ENCODE data around the gene ILKAP. TPM values are rescaled to one million over a fixed set of nuclear protein-coding genes. Genes with fewer than 3 reads are reported as not detected.

Gene ILKAP, protein sequence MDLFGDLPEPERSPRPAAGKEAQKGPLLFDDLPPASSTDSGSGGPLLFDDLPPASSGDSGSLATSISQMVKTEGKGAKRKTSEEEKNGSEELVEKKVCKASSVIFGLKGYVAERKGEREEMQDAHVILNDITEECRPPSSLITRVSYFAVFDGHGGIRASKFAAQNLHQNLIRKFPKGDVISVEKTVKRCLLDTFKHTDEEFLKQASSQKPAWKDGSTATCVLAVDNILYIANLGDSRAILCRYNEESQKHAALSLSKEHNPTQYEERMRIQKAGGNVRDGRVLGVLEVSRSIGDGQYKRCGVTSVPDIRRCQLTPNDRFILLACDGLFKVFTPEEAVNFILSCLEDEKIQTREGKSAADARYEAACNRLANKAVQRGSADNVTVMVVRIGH
- 26.2 TPM for total RNA-seq
- long read RNA-seq, transcript ILKAP-201 (12 exons, 1,490 nt) = major isoform, 12 of 22 reads
- long read RNA-seq, partial matches to known transcripts = 1 of 22 reads
- long read RNA-seq, other reads (novel, unspliced or antisense) = 9 of 22 reads

DNA sequence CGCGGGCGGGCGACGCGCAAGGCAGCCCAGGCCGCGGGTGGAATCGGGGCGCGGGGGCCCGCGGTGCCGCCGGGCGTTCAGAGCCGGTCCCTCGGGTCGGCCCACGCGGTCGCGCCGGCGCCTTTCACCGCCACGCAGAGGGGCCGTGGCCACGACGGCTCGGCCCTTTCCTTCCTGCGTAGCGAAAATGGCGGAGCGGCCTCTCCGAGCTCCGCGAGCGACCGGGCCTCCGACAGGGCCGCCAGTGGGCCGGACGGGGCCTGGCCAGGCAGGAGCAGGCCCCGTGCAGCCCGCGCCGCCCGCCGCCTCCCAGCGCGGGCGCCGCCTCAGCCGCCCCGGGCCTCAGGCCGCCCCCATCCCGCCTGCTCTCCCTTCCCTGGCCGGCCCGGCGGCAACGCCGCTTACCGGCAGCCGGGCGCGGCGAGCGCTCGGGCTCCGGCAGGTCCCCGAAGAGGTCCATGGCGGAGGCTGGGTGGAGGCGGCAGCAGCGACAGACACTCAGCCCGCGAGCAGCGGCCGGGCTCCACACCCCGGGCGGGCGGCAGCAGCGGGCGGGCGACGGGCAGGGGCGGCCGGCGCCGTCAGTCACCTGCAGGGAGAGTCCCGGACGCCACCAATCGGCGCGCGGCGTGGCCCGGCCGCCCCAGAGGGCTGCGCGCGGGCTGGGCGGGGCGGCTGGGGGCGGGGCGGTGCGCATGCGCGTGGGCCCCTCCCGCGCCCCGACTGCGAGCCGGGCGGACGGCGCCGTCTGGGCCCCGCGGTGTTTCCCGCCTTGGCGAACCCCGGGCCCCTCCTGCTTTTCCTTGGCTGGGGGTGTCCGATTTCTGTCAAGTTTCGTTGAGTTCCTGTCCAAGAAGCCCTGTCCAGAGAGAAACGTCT, at the start of gene ILKAP:
Gene ILKAP, minus strand, starts transcription at position 602 of the 879 bp plus-strand sequence. Its CDS starts 142 bp downstream, at position 460.
- intact Hi-C loops (cut with DNase I) = loop anchor here (2.0 kb wide), 2 partner anchors 39 to 143 kb away; partner anchors contain the start of gene SCLY
- peak; percentile 100 for ATAC-seq
- peak; percentile 96 for DNase-seq (ENCODE audit: missing footprints)

DNA sequence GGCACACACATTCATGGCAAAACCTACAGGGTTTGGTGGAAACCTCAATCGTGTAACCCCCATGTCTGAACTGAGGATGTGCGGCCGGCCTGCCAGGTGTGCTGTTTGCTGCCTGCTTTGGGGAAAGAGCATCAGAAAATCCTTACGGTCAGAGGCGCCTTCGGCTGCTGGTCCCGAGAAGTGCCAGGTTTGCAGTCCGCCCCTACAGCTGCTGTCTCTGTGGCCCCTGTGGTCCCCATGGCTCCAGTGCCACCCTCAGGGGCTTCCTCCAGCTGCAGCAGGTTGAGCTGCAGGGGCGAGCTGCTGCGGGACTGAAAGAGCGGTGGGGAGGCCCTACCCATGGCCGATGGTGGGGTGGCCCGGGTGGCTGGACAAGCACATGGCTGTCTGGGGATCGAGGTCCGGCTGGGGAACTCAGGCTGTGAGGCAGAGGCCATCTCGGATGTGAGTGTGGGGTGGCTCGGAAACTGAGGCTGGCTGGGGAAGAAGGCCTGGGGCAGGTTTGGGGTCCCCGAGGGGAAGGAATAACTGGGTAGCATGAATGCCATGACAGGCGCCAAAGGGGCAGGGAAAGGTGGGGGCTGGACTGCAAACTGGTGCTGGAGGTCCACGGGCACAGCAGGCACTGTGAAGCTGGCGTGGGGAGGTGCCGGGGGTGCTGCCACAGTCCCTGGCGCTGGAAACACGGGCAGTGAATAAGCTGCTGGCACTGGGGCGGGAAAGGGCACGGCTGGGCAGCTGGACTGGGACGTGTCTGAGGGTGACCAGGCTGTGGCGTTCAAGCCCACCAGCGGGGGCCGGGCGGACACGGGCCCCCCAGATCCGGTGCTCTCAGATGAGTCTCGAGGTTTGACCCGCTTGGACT, 49.5 kb upstream of the ILKAP start:
- no peak for ATAC-seq
- peak; percentile 60 for DNase-seq (ENCODE audit: missing footprints)
- intact Hi-C loops (cut with DNase I) = no loop called here

DNA sequence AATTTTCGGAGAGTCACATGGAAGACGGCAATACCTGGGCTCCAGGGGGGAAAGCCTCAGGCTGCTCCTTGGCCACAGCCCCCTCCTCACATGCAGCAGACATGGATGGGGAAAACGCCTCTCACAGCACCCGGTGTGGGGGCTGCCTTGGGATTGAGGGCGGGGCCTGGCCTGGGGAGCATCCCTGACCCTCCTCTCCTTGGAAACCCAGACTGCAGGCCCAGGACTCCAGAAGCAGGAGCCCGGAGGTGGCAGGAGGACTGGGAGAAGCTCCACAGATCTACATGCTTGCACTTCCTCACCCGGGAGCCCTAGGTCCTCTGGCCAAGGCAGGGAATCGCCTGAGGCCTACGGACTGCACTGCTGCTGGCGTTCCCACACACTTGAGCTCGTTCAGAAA, 48.5 kb upstream of the ILKAP start:
- DNase-seq (ENCODE audit: missing footprints) = peak; percentile 41
- no peak for ATAC-seq
- intact Hi-C loops (cut with DNase I) = no loop called here

DNA sequence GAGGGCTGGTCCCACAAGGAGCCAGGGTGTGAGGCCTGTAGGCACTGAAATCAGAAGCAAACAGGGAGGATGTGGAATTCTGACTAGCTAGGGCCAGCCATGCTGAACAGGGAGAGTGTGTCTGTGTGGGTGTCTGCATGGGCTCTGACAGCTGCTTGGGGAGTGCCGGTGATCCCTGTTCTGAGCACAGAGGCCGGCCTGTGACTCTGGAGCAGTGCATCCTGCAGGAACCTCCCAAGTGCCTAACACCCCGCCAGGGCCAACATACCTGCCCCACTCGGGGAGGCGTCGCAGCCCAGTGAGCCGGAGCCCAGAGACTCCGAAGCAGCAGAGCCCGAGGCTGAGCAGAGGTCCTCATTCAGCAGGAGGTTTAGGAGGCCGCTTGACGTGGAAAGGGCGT, 47.8 kb upstream of the ILKAP start:
- intact Hi-C loops (cut with DNase I) = no loop called here
- ATAC-seq (no peak), DNase-seq (ENCODE audit: missing footprints) (peak; percentile 54)

DNA sequence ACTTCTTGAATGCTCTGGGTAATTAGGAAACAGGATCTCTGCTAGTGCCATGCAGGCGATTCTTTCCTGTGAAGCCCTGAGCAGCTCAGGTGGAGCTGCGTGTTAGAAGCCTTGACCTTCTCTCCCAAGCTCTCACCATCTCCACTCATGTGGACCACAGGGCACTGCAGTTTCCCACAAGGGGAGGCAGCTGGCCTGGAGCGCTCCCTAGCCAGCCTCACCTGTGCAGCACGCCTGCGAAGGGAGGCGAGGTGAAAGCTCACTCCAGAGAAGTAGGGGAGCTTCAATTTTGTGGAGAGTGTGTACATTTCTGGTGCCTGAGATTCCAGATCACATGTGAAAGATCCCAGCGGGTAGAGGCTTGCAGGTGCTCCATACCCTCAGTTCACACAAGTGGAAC, 47.4 kb upstream of the ILKAP start:
- DNase-seq (ENCODE audit: missing footprints) (peak; percentile 25), ATAC-seq (no peak)
- intact Hi-C loops (cut with DNase I) = no loop called here

DNA sequence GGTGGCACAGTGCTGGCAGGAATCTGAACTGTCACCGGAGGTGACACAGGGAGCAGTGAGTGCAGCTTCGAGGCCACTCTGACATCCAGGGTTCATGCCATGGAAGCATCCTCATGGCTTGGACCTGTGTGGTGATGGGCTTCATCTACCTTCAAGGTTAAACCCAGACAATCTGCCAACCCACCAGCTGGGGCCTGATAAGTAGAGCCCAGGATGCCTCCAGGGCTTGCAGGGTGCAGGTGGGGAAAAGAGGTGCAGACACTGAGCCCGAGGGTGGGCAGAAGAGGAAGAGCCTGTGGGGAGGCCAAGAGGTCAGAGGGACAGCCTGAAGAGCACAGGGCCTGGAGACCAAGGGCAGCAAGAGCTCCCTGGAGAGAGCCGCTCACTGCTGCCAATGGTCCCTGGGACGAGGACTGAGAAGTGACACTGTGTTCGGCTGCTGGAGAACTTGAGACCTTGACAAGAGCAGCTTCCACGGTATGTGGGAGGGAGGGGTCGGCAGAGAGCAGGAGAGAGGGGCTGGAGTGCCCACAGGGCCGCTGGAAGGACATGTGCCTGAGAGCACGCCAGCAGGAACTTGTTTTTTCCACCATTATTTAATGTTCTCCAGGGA, 44.5 kb upstream of the ILKAP start:
- intact Hi-C loops (cut with DNase I) = no loop called here
- DNase-seq (ENCODE audit: missing footprints) = peak; percentile 22
- ATAC-seq = no peak

DNA sequence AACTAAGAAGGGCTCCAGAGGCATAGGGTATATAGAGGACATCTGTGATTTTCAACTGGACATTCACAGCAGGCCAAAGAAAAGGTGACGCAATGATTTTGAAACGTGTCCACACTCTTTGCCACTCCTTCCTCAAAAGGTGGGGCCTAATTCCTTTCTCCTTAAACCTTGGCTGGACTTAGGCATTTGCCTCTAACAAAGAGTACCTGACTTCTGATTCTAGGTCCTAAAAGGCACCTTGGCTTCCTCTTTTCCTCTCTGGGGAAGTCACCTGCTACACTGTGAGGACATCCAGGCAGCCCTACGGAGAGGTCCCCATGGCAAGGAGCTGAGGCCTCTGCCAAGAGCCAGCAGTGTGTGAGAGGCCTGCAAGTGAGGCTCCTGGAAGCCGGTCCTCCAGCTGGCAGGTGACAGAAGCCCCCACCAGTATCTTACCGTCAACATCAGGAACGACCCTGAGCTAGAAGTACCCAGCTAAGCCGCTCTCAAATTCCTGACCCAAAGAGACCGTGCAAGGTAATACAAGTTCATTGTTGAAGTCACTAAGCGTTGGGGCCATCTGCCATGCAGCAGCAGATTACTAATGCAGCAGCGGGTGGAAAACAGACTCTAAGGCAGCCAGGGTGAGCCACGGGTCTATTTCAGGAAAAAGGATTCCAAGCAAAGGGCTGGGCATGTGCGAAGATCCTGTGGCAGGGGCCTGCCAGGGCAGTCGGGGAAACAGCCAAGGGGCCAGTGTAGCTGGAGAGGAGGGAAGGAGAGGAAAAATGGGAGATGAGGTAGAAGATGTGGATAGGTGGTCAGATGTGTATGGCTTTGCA, 43.7 kb upstream of the ILKAP start:
- DNase-seq (ENCODE audit: missing footprints) = peak; percentile 4
- intact Hi-C loops (cut with DNase I) = no loop called here

DNA sequence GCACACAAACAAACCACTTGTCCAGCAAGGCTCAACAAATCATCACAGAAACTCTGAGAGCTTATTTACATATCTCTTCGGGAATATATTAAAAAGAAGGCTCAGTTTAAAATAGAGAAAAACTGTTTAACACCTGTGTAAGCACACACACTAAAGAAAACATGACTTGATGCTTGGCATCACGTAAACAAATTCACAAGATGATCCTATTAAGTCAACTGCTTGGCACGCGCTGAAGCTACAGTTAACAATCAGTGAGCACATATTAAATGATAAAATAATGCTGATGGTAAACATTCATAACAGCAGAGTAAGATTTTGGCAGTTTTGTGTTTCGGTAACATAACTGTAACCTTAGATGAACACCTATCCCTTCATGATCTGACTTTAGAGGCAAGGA, 40.7 kb upstream of the ILKAP start:
- DNase-seq (ENCODE audit: missing footprints) (no peak), ATAC-seq (no peak)
- intact Hi-C loops (cut with DNase I) = loop anchor here (5.0 kb wide), 1 partner anchor 387 kb away; the partner anchor contains the start of gene RAMP1

More for the DNA sequence above, 43.7 kb upstream of the ILKAP start:
- no peak for ATAC-seq

DNA sequence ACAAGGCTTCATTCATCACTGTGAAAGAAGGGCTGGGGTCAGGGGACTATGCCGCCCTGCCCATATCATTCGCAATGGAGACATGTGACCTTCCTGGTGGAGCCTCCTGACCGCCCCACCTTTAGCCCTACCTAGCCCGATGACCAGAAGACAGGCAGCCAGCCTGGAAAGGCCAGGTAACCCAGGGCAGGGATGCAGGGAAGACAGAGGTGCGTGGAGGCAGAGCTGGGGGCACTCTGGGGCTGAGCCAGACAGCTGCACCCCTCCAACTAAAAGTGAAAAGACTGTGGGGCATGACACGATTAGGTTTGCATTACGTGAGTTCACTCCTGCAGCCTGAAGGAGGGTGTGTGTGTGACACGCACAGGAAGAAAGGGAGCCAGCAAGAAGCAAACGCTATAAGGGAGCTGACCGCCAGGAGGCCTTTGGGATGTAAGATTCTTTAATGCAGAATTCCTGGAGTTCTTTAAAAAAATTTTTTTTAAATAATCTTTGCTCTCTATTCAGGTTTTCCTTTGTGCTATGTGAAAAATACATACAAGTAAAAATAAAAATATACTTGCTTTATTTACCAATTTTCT, 40.1 kb upstream of the ILKAP start:
- ATAC-seq = no peak
- no peak for DNase-seq (ENCODE audit: missing footprints)
- intact Hi-C loops (cut with DNase I) = loop anchor here (2.0 to 5.0 kb wide), 2 partner anchors 41 to 386 kb away; partner anchors contain the start of genes ILKAP and RAMP1

DNA sequence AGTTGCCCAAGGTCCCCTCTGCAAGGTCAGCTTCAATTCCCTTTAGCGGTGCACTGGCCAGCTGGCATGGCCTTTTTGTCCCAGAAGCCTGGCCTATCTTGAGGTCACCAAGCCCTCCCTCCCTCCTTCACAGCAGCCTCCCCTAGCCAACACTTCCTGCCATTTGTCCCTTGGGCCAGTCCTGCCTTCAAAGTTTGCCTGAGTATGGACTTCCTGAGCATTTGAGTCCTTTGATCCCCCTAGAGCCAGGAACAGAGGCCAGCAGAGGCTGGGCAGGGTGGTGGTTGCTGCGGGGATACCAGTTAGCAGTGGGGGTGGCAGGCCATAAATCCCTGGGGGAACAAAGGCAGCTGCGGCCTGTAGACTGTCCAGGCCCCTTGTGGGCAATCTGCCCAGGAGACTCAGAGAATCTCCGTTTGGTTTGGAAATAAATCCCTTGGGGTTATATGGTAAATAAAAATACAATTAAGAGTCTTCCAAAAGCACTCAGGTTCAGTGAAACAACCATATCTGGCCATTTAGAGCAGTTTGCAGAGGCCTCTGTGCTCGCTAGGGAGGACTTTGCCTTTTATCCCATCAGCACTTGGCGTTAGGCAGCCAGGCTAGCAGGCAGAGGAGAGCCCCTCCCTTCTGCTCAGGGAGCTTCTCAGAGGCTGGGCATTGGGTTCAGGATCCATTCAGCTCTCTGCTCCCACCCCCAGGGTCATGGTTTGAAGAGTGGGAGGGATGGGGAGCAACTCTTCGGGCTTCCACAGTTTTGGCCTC, 39.4 kb upstream of the ILKAP start:
- ATAC-seq (peak; percentile 42), DNase-seq (ENCODE audit: missing footprints) (no peak)
- intact Hi-C loops (cut with DNase I) = loop anchor here (2.0 to 5.0 kb wide), 2 partner anchors 40 to 386 kb away; partner anchors contain the start of genes ILKAP and RAMP1

DNA sequence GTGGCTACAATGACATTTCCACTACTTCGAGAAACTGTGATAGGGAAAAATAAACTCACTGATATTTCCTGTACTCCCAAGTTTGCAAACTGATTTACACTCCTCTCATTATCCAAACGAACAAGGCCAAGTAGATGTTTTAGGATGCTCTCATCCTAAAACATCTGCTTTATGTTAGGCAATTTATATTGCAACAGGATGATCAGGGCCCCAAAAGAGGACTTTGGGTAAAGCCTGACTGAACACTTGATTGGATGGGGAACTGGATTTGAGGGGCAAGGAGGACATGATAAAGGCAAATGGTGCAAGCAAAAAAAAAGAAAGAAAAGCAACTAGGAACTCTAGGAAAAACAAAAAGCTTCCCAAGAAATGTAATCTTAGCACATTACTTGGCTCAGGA, 38.5 kb upstream of the ILKAP start:
- no peak for ATAC-seq
- intact Hi-C loops (cut with DNase I) = loop anchor here (2.0 to 5.0 kb wide), 2 partner anchors 39 to 385 kb away; partner anchors contain the start of genes ILKAP and RAMP1
- no peak for DNase-seq (ENCODE audit: missing footprints)

DNA sequence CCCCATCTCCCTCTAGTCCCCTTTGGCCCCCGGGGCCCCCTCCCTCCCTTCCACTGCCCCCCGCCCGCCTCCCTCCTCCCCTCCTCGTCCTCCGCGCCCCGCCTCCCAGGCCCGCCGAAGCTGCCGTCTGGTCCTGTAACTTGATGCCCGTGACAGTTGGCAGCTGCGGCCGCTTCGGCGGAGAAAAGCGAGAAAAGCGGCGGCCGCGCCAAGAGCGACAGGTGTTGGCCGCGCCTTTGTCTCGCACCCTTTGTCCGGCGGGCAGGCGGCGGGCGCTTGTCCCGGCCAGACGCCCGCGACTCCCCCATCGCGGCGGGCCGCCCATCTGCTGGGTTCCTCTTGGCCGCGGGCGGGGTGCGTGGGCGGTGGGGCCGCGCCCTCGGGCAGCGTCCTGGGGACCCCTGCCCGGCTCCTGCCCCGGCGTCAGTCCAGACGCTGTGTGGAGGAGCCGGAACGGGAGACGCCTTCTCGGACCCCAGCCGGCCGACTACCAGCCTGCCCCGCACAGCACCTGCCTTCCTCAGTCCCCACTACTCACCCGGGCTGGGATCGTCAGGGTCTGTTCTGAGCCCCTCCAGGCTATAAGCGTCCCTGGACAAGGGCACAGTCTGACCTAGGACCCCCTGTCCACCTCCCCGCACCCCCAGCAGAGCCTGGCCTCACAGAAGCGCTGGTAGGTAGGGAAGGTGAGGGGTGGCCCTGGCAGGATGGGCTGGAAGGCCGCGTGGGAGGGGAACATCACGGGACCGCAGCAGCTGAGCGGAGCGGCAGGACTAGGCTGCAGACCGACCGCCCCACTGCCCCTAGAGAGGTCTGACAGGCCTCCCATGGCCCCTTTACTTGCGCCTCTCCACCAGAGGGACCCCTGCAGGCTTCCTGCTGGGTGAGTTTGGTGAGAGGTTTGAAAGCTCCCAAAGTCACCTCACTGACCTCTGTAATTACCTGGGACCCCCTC, 37.5 kb upstream of the ILKAP start:
- peak; percentile 83 for DNase-seq (ENCODE audit: missing footprints)
- intact Hi-C loops (cut with DNase I) = loop anchor here (5.0 kb wide), 1 partner anchor 384 kb away; the partner anchor contains the start of gene RAMP1
- ATAC-seq = peak; percentile 49

DNA sequence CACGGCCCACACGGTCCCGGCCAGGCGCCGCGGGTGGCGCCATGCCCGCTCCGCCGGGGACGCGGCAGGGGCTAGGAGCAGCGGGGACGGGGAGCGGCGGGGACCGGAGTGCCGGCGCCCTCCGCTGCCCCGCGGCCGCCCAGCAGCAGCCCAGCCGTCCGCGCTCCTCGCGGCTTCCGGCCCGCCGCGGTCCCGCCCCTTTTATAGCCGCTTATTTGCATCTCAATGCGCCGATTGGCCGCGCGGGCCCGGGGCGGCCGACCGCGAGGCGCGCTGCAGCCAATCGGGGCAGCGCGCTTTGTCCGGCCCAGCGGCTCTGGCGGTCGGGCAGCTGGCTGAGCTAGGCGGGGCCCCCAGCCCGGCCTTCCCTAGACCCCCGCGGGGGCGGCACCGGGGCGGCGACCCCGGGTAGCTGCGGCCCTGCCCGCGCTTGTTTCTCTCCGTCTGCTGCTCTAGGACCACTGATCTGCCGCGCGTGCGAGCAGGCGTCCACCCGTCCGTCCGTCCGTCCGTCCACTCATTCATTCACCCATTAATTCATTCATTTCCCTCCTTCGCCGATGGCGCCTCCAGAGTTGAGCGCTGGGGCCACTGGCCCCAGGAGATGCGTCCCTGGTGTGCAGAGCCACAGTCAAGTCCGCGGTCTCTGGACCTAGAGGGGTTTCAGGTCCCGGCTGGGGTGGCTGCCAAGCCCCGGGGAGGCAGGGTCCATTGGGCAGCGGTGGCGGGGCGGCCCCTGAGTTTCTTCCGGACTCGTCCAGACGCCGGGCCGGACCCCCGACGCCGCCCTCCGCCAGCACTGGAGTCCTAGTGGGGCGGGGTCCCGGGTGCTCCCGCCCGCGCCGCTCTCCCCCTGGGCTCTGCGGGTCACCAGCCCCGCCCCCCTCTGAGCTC, 36.6 kb upstream of the ILKAP start, which contains the start of gene HES6:
Gene HES6, minus strand, starts transcription at position 176 of the 894 bp plus-strand sequence. Its CDS starts 133 bp downstream, at position 43.
- DNase-seq (ENCODE audit: missing footprints) (peak; percentile 96), ATAC-seq (peak; percentile 90)
- intact Hi-C loops (cut with DNase I) = loop anchor here (5.0 kb wide), 1 partner anchor 383 kb away; the partner anchor contains the start of gene RAMP1

DNA sequence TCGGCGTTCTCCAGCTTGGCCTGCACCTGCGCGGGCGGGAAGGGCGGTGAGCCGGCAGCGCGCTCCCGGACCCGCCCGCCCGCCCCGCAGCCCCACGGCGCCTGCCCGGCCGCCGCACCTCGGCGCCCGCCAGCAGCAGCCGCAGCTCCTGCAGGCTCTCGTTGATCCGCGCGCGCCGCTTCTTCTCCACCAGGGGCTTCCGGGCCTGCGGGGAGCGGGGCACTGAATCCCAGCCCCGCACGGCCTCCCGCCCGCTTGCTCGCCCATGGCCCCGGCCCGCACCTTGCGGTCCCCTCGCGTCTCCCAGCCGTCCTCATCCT, 36.0 kb upstream of the ILKAP start:
- intact Hi-C loops (cut with DNase I) = no loop called here
- DNase-seq (ENCODE audit: missing footprints) = peak; percentile 79
- ATAC-seq = no peak
